CD14-positive monocyte (primary cell): ENCODE results near the gene NLRC5. TPM values are rescaled to one million over a fixed set of nuclear protein-coding genes. Genes with fewer than 3 reads are reported as not detected.

Experiments
- DNase-seq, 3 donors: peaks; one replicate each; pipeline ENCODE4 v3.0.0-alpha.2; 2011 to 2022
- H2AFZ ChIP-seq: 2 replicates; pipeline ENCODE4 v1.6.0; 2012; ENCODE audit warnings: mild to moderate bottlenecking, low read depth, low read length, inconsistent platforms; ENCODE audit not compliant: insufficient read depth, poor library complexity, severe bottlenecking
- H3K27ac ChIP-seq, 2 donors: 1 replicate in 1 of 2; 2 replicates in 1 of 2; pipeline ENCODE4 v1.5.1; 2012 to 2013; ENCODE audit warnings: low read length in 2 of 2, control low read depth in 1 of 2, inconsistent platforms in 1 of 2, low read depth in 1 of 2, mild to moderate bottlenecking in 1 of 2
- H3K27me3 ChIP-seq, 2 donors: one replicate each; pipeline versions ENCODE4 v1.6.0 to v1.6.1; 2011 to 2013; ENCODE audit warnings: low read length in 2 of 2; ENCODE audit not compliant: control insufficient read depth in 2 of 2, insufficient read depth in 2 of 2
- H3K36me3 ChIP-seq, 2 donors: replicated peaks in 1 of 2; 1 replicate in 1 of 2; 2 replicates in 1 of 2; pipeline versions ENCODE4 v1.5.1 to v1.6.1; 2012 to 2013; ENCODE audit warnings: low read length in 2 of 2, control low read depth in 1 of 2, inconsistent platforms in 1 of 2, mild to moderate bottlenecking in 1 of 2; ENCODE audit not compliant: insufficient read depth in 2 of 2, control insufficient read depth in 1 of 2
- H3K4me1 ChIP-seq, 2 donors: 1 replicate in 1 of 2; 2 replicates in 1 of 2; pipeline versions ENCODE4 v1.5.1 to v1.6.1; 2012 to 2013; ENCODE audit warnings: low read length in 2 of 2, control low read depth in 1 of 2, inconsistent platforms in 1 of 2, mild to moderate bottlenecking in 1 of 2, moderate library complexity in 1 of 2; ENCODE audit not compliant: insufficient read depth in 2 of 2, control insufficient read depth in 1 of 2
- H3K4me2 ChIP-seq: replicated peaks from 2 replicates; pipeline ENCODE3; 2012; ENCODE audit warnings: low read length, moderate library complexity, mild to moderate bottlenecking; ENCODE audit not compliant: poor library complexity, severe bottlenecking; ENCODE audit errors: extremely low read depth
- H3K4me3 ChIP-seq, 3 experiments: fragments of 200-600 bp in 1 of 3; sonication (generic) in 1 of 3; replicated peaks in 1 of 3; 1 replicate in 2 of 3; 2 replicates in 1 of 3; pipeline ENCODE4 v1.5.1; 2011 to 2013; ENCODE audit warnings: low read length in 3 of 3, mild to moderate bottlenecking in 3 of 3, control low read depth in 2 of 3, low read depth in 2 of 3, inconsistent platforms in 1 of 3, moderate library complexity in 1 of 3
- H3K79me2 ChIP-seq: 2 replicates; pipeline ENCODE4 v1.6.0; 2012; ENCODE audit warnings: mild to moderate bottlenecking, control low read depth, inconsistent platforms, low read length, moderate library complexity; ENCODE audit not compliant: insufficient read depth
- H3K9ac ChIP-seq: 2 replicates; pipeline ENCODE4 v1.6.0; 2017; ENCODE audit warnings: low read length, mild to moderate bottlenecking; ENCODE audit not compliant: insufficient read depth, poor library complexity, severe bottlenecking
- H3K9me3 ChIP-seq, 2 donors: replicated peaks in 1 of 2; 1 replicate in 1 of 2; 2 replicates in 1 of 2; pipeline versions ENCODE4 v1.5.1 to v1.6.1; 2012 to 2013; ENCODE audit warnings: low read length in 2 of 2, control low read depth in 1 of 2; ENCODE audit not compliant: control insufficient read depth in 1 of 2, insufficient read depth in 1 of 2
- H4K20me1 ChIP-seq: 2 replicates; pipeline ENCODE4 v1.6.0; 2012; ENCODE audit warnings: mild to moderate bottlenecking, low read length, control low read depth, moderate library complexity; ENCODE audit not compliant: insufficient read depth
- H3K27ac Mint-ChIP-seq, 7 donors: one replicate each; pipeline ENCODE4 v1.8.0; 2020; ENCODE audit warnings: mild to moderate bottlenecking in 7 of 7, mixed read lengths in 7 of 7, moderate library complexity in 6 of 7, inconsistent platforms in 2 of 7
- H3K27me3 Mint-ChIP-seq, 3 donors: one replicate each; pipeline ENCODE4 v1.8.0; 2021 to 2022; ENCODE audit warnings: low read depth in 3 of 3, mild to moderate bottlenecking in 3 of 3, mixed read lengths in 3 of 3, moderate library complexity in 3 of 3, inconsistent platforms in 1 of 3
- H3K36me3 Mint-ChIP-seq, 2 donors: one replicate each; pipeline ENCODE4 v1.8.0; 2020; ENCODE audit warnings: mixed read lengths in 2 of 2, inconsistent platforms in 1 of 2, mild to moderate bottlenecking in 1 of 2
- H3K4me1 Mint-ChIP-seq: one replicate; pipeline ENCODE4 v1.8.0; 2020; ENCODE audit warnings: mild to moderate bottlenecking, mixed read lengths
- H3K4me3 Mint-ChIP-seq, 2 donors: one replicate each; pipeline ENCODE4 v1.8.0; 2020; ENCODE audit warnings: mild to moderate bottlenecking in 2 of 2, mixed read lengths in 2 of 2, moderate library complexity in 1 of 2
- H3K9me3 Mint-ChIP-seq, 7 donors: one replicate each; pipeline ENCODE4 v1.8.0; 2020 to 2022; ENCODE audit warnings: mixed read lengths in 7 of 7, mild to moderate bottlenecking in 6 of 7, moderate library complexity in 6 of 7, inconsistent platforms in 2 of 7
- WGBS: methylation state at CpG from one replicate; pipeline ENCODE4 v1.1.5; 2013; ENCODE audit warnings: missing lambda C conversion rate; ENCODE audit not compliant: insufficient coverage; 5-methylcytosine and 5-hydroxymethylcytosine counted together
- intact Hi-C, 2 donors: fragments of 100-400 bp; cut with micrococcal nuclease; formaldehyde crosslinking; loops; one replicate each; pipeline versions ENCODE4 v1.15.0 to v1.15.1; 2023
- polyA plus RNA-seq, 3 donors: library from polyadenylated mRNA; depleted of rRNA in 1 of 3; unstranded in 2 of 3; stranded (reverse) in 1 of 3; fragments of 300-500 nt in 2 of 3; fragments of >200 nt in 1 of 3; fragmentation: Illumina TruSeq in 2 of 3; gene quantifications; 1 replicate in 2 of 3; 2 replicates in 1 of 3; pipeline ENCODE4 v1.2.3, GENCODE V29; 2012 to 2021
- TF ChIP-seq, protein P1 (sequence below): fragments of 200-600 bp; IDR thresholded peaks from one replicate; pipeline ENCODE4 v1.8.0; 2022; ENCODE audit warnings: antibody characterized with exemption, mild to moderate bottlenecking

The NLRC5 gene
- polyA plus RNA-seq, 3 donors = 10.3 to 171 (median 21.6) TPM

DNA sequence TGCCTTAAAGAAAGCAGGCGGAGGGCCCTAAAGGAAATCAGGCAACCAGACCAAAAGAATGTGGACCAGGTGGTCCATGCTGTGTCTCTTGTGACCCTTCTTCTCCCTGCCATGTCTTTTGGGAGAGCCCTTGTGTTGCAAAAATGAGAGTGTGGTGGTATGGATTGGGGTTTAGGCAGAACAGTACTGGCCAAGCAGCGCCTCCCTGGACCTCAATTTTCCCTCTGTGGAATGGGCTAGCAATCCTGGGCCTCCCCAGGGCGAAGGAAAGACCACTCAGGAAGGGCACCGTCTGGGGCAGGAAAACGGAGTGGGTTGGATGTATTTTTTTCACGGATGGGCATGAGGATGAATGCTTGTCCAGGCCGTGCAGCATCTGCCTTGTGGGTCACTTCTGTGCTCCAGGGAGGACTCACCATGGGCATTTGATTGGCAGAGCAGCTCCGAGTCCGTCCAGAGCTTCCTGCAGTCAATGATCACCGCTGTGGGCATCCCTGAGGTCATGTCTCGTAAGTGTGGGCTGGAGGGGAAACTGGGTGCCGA lies 7.6 kb upstream of the NLRC5 start:
- Histone ChIP-seq H3K27ac (no peak overlapping the region), H3K9ac (no peak overlapping the region), H3K36me3 (peaks cover 6 to 24% of the 10 kb centered on the region in 2 donors), H4K20me1 (no peaks in the 10 kb centered on the region), H3K27me3 (no peaks in the 10 kb centered on the region), H2AFZ (no peak overlapping the region), H3K9me3 (no peaks in the 10 kb centered on the region), H3K4me3 (no peak overlapping the region), H3K4me1 (peaks cover 58 to 64% of the 10 kb centered on the region in 2 donors), H3K79me2 (peaks cover 9% of the 10 kb centered on the region), H3K4me2 (no peak overlapping the region)
- WGBS = 78% methylated on average over 11 of the region's 12 CpGs
- Mint-ChIP-seq H3K27me3 (peaks cover 0 to 2% (median 2%) of the 10 kb centered on the region in 3 donors), H3K4me3 (no peak overlapping the region), H3K36me3 (peaks cover 28 to 38% of the 10 kb centered on the region in 2 donors), H3K9me3 (no peaks in the 10 kb centered on the region), H3K27ac (peak overlapping the region in 1 of 7 donors; percentile 67), H3K4me1 (peaks cover 82% of the 10 kb centered on the region)
- intact Hi-C loops = no loop called here
- TF ChIP-seq, protein P1, sequence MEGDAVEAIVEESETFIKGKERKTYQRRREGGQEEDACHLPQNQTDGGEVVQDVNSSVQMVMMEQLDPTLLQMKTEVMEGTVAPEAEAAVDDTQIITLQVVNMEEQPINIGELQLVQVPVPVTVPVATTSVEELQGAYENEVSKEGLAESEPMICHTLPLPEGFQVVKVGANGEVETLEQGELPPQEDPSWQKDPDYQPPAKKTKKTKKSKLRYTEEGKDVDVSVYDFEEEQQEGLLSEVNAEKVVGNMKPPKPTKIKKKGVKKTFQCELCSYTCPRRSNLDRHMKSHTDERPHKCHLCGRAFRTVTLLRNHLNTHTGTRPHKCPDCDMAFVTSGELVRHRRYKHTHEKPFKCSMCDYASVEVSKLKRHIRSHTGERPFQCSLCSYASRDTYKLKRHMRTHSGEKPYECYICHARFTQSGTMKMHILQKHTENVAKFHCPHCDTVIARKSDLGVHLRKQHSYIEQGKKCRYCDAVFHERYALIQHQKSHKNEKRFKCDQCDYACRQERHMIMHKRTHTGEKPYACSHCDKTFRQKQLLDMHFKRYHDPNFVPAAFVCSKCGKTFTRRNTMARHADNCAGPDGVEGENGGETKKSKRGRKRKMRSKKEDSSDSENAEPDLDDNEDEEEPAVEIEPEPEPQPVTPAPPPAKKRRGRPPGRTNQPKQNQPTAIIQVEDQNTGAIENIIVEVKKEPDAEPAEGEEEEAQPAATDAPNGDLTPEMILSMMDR = no peak
- DNase-seq = no peak

DNA sequence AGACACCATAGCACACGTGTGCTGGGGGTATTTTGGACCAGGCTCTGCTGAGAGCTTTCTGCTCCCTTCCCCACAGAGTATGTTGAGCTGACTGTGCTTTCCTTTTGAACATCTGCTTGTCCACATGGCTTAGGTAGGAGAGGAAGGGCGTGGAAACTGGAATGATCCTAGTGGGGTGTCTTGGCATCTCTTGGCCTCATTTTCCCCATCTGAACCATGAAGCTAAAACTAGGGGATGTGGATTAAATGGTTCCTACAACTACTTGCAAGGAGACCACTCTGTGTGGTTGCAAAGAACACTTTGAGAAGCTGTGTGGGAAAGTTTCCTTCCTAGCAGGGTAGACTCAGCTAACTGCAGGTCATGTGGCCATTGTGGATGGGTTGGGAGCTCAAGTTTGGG lies 6.7 kb upstream of the NLRC5 start:
- H2AFZ ChIP-seq = no peak overlapping the region
- no peak overlapping the region for H3K4me3 Mint-ChIP-seq
- WGBS = no CpG with 5 or more reads among the region's 2 CpGs
- peaks cover 0 to 2% (median 2%) of the 10 kb centered on the region in 3 donors for H3K27me3 Mint-ChIP-seq
- intact Hi-C loops = no loop called here
- peaks cover 55 to 64% of the 10 kb centered on the region in 2 donors for H3K4me1 ChIP-seq
- H3K27me3 ChIP-seq = no peaks in the 10 kb centered on the region
- no peak overlapping the region for H3K27ac Mint-ChIP-seq
- H3K4me3 ChIP-seq = no peak overlapping the region
- no peak overlapping the region for H3K4me2 ChIP-seq
- DNase-seq = no peak
- peaks cover 84% of the 10 kb centered on the region for H3K4me1 Mint-ChIP-seq
- TF ChIP-seq, protein P1 = no peak
- H3K9ac ChIP-seq = no peak overlapping the region
- peaks cover 6 to 24% of the 10 kb centered on the region in 2 donors for H3K36me3 ChIP-seq
- H3K79me2 ChIP-seq = peaks cover 15% of the 10 kb centered on the region
- no peak overlapping the region for H3K27ac ChIP-seq
- no peaks in the 10 kb centered on the region for H3K9me3 Mint-ChIP-seq
- no peaks in the 10 kb centered on the region for H3K9me3 ChIP-seq
- H3K36me3 Mint-ChIP-seq = peaks cover 33 to 41% of the 10 kb centered on the region in 2 donors
- H4K20me1 ChIP-seq = no peaks in the 10 kb centered on the region
